Trophoblast cell (in vitro differentiated cells and primary cell): Measurements from ENCODE around the gene IFNAR1.

Experiments
- DNase-seq, 2 donors: peaks; one replicate each; pipeline ENCODE4 v3.0.0-alpha.2; 2016
- H2AFZ ChIP-seq: 2 replicates; pipeline ENCODE4 v1.6.1; 2013; ENCODE audit warnings: low read length, moderate library complexity, mild to moderate bottlenecking; ENCODE audit not compliant: insufficient read depth, poor library complexity
- H2AK5ac ChIP-seq: 2 replicates; pipeline ENCODE4 v1.6.1; 2013; ENCODE audit warnings: mild to moderate bottlenecking, low read length
- H2BK120ac ChIP-seq: 2 replicates; pipeline ENCODE4 v1.6.1; 2013; ENCODE audit warnings: low read length, mild to moderate bottlenecking, moderate library complexity; ENCODE audit not compliant: insufficient read depth, poor library complexity
- H2BK12ac ChIP-seq: 2 replicates; pipeline ENCODE4 v1.6.1; 2013; ENCODE audit warnings: mild to moderate bottlenecking, low read length, moderate library complexity
- H2BK5ac ChIP-seq: 2 replicates; pipeline ENCODE4 v1.6.1; 2013; ENCODE audit warnings: low read length, low read depth, moderate library complexity, mild to moderate bottlenecking; ENCODE audit not compliant: poor library complexity
- H3K14ac ChIP-seq: 2 replicates; pipeline ENCODE4 v1.6.1; 2013; ENCODE audit warnings: mild to moderate bottlenecking, low read length
- H3K18ac ChIP-seq: 2 replicates; pipeline ENCODE4 v1.6.1; 2013; ENCODE audit warnings: mild to moderate bottlenecking, low read length
- H3K23ac ChIP-seq: 2 replicates; pipeline ENCODE4 v1.6.1; 2013; ENCODE audit warnings: low read length
- H3K27ac ChIP-seq: 2 replicates; pipeline ENCODE4 v1.5.1; 2013; ENCODE audit warnings: low read depth, mild to moderate bottlenecking, inconsistent platforms, low read length, moderate library complexity
- H3K27me3 ChIP-seq: 2 replicates; pipeline ENCODE4 v1.6.1; 2013; ENCODE audit warnings: inconsistent platforms, mild to moderate bottlenecking, low read length, moderate library complexity; ENCODE audit not compliant: insufficient read depth
- H3K36me3 ChIP-seq, 2 experiments: 1 replicate in 1 of 2; 2 replicates in 1 of 2; pipeline ENCODE4 v1.6.1; 2013; ENCODE audit warnings: low read length in 2 of 2, mild to moderate bottlenecking in 2 of 2, moderate library complexity in 1 of 2; ENCODE audit not compliant: insufficient read depth in 2 of 2, control insufficient read depth in 1 of 2
- H3K4ac ChIP-seq: 2 replicates; pipeline ENCODE4 v1.6.1; 2013; ENCODE audit warnings: low read depth, mild to moderate bottlenecking, low read length, moderate library complexity
- H3K4me1 ChIP-seq, 2 experiments: 1 replicate in 1 of 2; 2 replicates in 1 of 2; pipeline ENCODE4 v1.6.1; 2013; ENCODE audit warnings: low read length in 2 of 2, mild to moderate bottlenecking in 2 of 2, moderate library complexity in 1 of 2; ENCODE audit not compliant: insufficient read depth in 2 of 2, control insufficient read depth in 1 of 2
- H3K4me2 ChIP-seq: 2 replicates; pipeline ENCODE4 v1.6.1; 2013; ENCODE audit warnings: inconsistent platforms, mild to moderate bottlenecking, low read length, moderate library complexity
- H3K4me3 ChIP-seq: 2 replicates; pipeline ENCODE4 v1.5.1; 2013; ENCODE audit warnings: mild to moderate bottlenecking, low read depth, low read length, inconsistent platforms
- H3K79me1 ChIP-seq: one replicate; pipeline ENCODE4 v1.6.1; 2013; ENCODE audit warnings: low read length
- H3K79me2 ChIP-seq: 2 replicates; pipeline ENCODE4 v1.6.1; 2013; ENCODE audit warnings: low read length, mild to moderate bottlenecking; ENCODE audit not compliant: control insufficient read depth, insufficient read depth, poor library complexity
- H3K9ac ChIP-seq: 2 replicates; pipeline ENCODE4 v1.6.1; 2013; ENCODE audit warnings: mild to moderate bottlenecking, low read length
- H3K9me3 ChIP-seq: 2 replicates; pipeline ENCODE4 v1.6.1; 2013; ENCODE audit warnings: low read depth, mild to moderate bottlenecking, control low read depth, inconsistent platforms, low read length; ENCODE audit not compliant: insufficient read depth
- H4K12ac ChIP-seq: 2 replicates; pipeline ENCODE4 v1.6.1; 2013; ENCODE audit warnings: low read depth, mild to moderate bottlenecking, low read length, moderate library complexity
- H4K8ac ChIP-seq: 2 replicates; pipeline ENCODE4 v1.6.1; 2013; ENCODE audit warnings: low read depth, mild to moderate bottlenecking, low read length, moderate library complexity
- H4K91ac ChIP-seq: one replicate; pipeline ENCODE4 v1.6.1; 2013; ENCODE audit warnings: low read depth, mild to moderate bottlenecking, low read length, moderate library complexity
- WGBS: extraction: QIAGEN DNeasy Blood & Tissue Kit; methylation state at CpG from one replicate; pipeline ENCODE4 v1.1.7; 2013; ENCODE audit warnings: missing lambda C conversion rate; ENCODE audit not compliant: insufficient read length, insufficient coverage; ENCODE audit errors: extremely low coverage; 5-methylcytosine and 5-hydroxymethylcytosine counted together

IFNAR1 gene

DNA sequence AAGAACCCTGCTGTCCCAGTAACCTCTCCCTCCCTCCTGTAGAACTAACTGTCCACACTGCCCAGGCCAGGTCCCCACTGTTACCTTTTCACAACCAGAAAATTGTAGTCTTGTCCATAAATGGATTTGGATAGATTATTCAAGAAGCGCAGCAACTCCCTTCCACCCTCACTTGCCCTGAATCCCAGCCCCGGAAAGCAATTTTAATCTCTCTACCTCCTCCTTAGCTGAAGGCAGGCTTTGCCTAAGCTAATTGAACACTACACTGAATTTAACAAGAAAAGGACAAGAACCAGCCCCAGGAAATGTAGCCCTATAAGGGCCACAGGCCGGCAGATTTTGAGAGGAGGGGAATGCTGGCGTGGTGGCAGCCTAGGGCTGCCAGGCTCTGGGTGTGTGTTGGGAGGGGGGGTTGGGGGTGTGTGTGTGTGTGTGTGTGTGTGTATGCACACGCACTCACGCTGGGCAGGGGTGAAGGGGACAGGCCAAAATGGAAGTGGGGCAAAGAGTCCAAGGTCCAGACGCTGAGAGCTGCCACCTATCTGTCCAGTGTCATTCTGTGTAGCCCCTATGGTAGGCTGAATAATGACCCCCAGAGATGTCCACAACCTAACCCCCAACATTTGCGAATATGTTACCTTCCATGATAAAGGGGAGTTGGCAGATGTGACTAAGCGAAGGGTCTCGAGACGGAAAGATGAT lies 67.7 kb downstream of the IFNAR1 start:
- no peak for DNase-seq
- no peak overlapping the region for H4K91ac ChIP-seq
- H3K18ac ChIP-seq: no peak overlapping the region
- H3K14ac ChIP-seq: no peak overlapping the region
- no peak overlapping the region for H2AK5ac ChIP-seq
- no peak overlapping the region for H3K9ac ChIP-seq
- no peak overlapping the region for H3K23ac ChIP-seq
- H2BK120ac ChIP-seq: no peak overlapping the region
- no peak overlapping the region for H3K4me2 ChIP-seq
- H3K4me3 ChIP-seq: no peak overlapping the region
- no peaks in the 10 kb centered on the region for H3K27me3 ChIP-seq
- H3K4ac ChIP-seq: no peak overlapping the region
- WGBS: no CpG with 5 or more reads among the region's 11 CpGs
- H3K27ac ChIP-seq: no peak overlapping the region
- no peak overlapping the region for H2AFZ ChIP-seq
- H3K9me3 ChIP-seq: no peaks in the 10 kb centered on the region
- no peaks in the 10 kb centered on the region for H3K36me3 ChIP-seq
- no peak overlapping the region for H4K8ac ChIP-seq
- H2BK12ac ChIP-seq: no peak overlapping the region
- no peaks in the 10 kb centered on the region for H3K79me2 ChIP-seq
- H4K12ac ChIP-seq: no peak overlapping the region
- no peaks in the 10 kb centered on the region for H3K79me1 ChIP-seq
- no peak overlapping the region for H2BK5ac ChIP-seq
- no peaks in the 10 kb centered on the region for H3K4me1 ChIP-seq

DNA sequence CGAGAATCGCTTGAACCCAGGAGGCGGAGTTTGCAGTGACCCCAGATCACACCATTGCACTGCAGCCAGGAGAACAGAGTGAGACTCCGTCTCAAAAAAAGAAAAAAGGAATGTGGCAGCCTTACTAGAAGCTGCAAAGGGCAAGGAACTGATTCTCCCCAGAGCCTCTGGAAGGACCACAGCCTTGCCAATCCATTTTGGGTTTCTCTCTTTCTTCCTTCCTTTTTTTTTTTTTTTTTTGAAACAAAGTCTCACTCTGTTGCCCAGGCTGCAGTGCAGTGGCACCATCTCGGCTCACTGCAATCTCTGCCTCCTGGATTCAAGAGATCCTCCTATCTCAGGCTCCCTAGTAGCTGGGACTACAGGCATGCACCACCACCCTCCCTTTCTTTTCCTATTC lies 68.6 kb downstream of the IFNAR1 start:
- H2BK120ac ChIP-seq: no peak overlapping the region
- no peaks in the 10 kb centered on the region for H3K79me2 ChIP-seq
- H3K9me3 ChIP-seq: no peaks in the 10 kb centered on the region
- no peak overlapping the region for H3K23ac ChIP-seq
- H3K4me2 ChIP-seq: no peak overlapping the region
- no peak overlapping the region for H2BK12ac ChIP-seq
- H2AK5ac ChIP-seq: no peak overlapping the region
- H3K36me3 ChIP-seq: no peaks in the 10 kb centered on the region
- H3K79me1 ChIP-seq: no peaks in the 10 kb centered on the region
- no peak overlapping the region for H2BK5ac ChIP-seq
- H2AFZ ChIP-seq: no peak overlapping the region
- no peaks in the 10 kb centered on the region for H3K27me3 ChIP-seq
- no peak overlapping the region for H3K14ac ChIP-seq
- WGBS: no CpG with 5 or more reads among the region's 5 CpGs
- no peak overlapping the region for H3K9ac ChIP-seq
- H3K27ac ChIP-seq: no peak overlapping the region
- DNase-seq: no peak
- no peak overlapping the region for H3K4me3 ChIP-seq
- no peaks in the 10 kb centered on the region for H3K4me1 ChIP-seq
- no peak overlapping the region for H4K12ac ChIP-seq
- H3K4ac ChIP-seq: no peak overlapping the region
- H4K91ac ChIP-seq: no peak overlapping the region
- no peak overlapping the region for H4K8ac ChIP-seq
- H3K18ac ChIP-seq: no peak overlapping the region

DNA sequence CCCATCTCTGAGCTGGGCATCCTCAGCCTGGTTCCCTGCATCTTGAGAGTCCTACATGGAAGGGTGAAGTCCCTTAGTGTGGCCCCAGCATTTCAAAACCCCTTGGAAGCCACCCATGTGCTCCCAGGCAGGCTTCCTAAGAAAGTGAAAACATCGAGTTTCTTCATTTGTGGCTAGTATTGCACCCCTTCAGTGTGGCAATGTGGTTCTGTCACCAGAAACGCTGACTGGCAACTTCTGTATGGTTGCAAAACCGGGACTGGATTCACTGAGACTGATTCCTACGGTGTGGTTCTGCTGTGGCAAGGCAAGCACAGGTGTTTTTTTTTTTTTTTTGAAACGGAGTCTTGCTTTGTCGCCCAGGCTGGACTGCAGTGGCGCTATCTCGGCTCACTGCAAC lies 69.5 kb downstream of the IFNAR1 start:
- no peak overlapping the region for H2BK12ac ChIP-seq
- H3K9me3 ChIP-seq: no peaks in the 10 kb centered on the region
- no peak overlapping the region for H3K14ac ChIP-seq
- WGBS: no CpG with 5 or more reads among the region's 8 CpGs
- H3K4me3 ChIP-seq: no peak overlapping the region
- no peak overlapping the region for H3K18ac ChIP-seq
- H2AFZ ChIP-seq: no peak overlapping the region
- H3K4ac ChIP-seq: no peak overlapping the region
- no peaks in the 10 kb centered on the region for H3K4me1 ChIP-seq
- H3K27me3 ChIP-seq: no peaks in the 10 kb centered on the region
- no peak overlapping the region for H3K23ac ChIP-seq
- no peak overlapping the region for H4K8ac ChIP-seq
- no peaks in the 10 kb centered on the region for H3K79me1 ChIP-seq
- H3K79me2 ChIP-seq: no peaks in the 10 kb centered on the region
- H4K12ac ChIP-seq: no peak overlapping the region
- H2BK120ac ChIP-seq: no peak overlapping the region
- H2AK5ac ChIP-seq: no peak overlapping the region
- H2BK5ac ChIP-seq: no peak overlapping the region
- H3K27ac ChIP-seq: no peak overlapping the region
- H3K9ac ChIP-seq: no peak overlapping the region
- DNase-seq: peak in 1 of 2 donors; percentile 49
- H3K4me2 ChIP-seq: no peak overlapping the region
- H4K91ac ChIP-seq: no peak overlapping the region
- no peaks in the 10 kb centered on the region for H3K36me3 ChIP-seq

DNA sequence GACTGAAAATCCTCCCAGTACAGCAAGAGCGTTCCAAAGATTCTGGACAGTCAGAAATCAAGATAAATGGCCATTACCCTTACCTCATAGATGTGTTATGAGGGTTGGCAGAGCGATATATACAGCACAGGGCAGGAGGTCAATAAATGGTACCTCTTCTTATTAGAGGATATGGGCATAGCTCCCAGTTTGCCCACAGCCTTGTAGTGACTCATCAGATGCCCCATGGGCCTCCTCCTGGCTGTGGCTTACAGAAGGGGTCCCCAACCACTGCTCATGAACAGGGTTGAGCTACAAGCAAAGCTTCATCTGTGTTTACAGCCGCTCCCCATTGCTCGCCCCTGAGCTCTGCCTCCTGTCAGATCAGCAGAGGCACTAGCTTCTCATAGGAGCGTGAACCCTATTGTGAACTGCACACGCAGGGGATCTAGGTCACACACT lies 71.1 kb downstream of the IFNAR1 start:
- Histone ChIP-seq H2BK120ac (no peak overlapping the region), H4K8ac (no peak overlapping the region), H2BK5ac (no peak overlapping the region), H3K79me2 (no peaks in the 10 kb centered on the region), H2BK12ac (no peak overlapping the region), H3K18ac (no peak overlapping the region), H3K27me3 (no peaks in the 10 kb centered on the region), H3K9ac (no peak overlapping the region), H3K23ac (no peak overlapping the region), H3K4me3 (no peak overlapping the region), H3K79me1 (no peaks in the 10 kb centered on the region), H3K4ac (no peak overlapping the region), H2AK5ac (no peak overlapping the region), H3K36me3 (no peaks in the 10 kb centered on the region), H3K14ac (no peak overlapping the region), H3K4me1 (peaks cover 0 to under 1% of the 10 kb centered on the region in 2 experiments), H3K4me2 (no peak overlapping the region), H2AFZ (no peak overlapping the region), H4K12ac (no peak overlapping the region), H4K91ac (no peak overlapping the region), H3K27ac (no peak overlapping the region), H3K9me3 (no peaks in the 10 kb centered on the region)
- DNase-seq: peak in 1 of 2 donors; percentile 75
- no CpG with 5 or more reads among the region's 6 CpGs for WGBS
